Measurements from ENCODE around the gene ZNF423. TPM values are rescaled to one million over a fixed set of nuclear protein-coding genes. Genes with fewer than 3 reads are reported as not detected.
A peak's percentile ranks its signal among the peaks of the same experiment; 100 is the strongest.

The ZNF423 gene
- total and polyA plus RNA-seq, 2 experiments from 2014 or later, result 14.9 to 41.8 TPM

DNA sequence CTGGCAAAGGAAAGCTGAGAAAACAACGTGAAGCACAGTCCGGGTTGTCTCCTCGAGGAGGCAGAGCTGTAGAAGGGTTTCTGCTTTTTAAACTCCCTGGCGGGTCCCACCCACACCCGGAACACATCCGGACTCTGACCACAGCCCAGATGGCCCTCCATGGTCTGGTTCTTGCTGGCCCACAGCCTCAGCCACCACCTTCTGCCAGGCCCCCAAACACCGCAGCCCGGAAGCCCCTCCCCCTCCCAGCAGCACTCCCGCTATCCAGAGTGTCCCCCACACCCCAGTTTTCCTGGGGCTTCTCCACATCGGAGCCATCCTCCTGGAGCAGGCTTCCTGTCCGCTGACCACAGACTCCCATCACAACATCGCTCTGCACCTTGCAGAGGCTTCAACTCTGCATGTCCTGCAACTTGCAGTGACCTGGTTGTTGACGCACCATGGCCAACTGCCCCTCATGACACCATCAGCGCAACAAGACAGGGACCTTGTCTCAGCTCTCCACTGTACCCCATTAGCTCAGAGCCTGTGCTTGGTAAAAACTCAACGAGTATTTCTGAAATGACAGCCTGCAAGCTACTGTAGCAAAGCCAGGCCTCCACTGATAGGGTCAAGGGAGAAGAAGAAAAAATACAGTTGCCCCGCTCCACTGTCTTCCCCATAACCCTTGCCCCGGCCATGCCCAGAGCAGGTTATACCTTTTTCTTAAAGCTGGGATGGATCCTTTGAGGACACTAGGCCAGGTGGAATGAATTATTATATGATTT, 352.5 kb downstream of the ZNF423 start:
- Histone ChIP-seq H4K20me1 (replicated peaks; ENCODE audit: insufficient read depth) (no peaks in the 10 kb centered on the region), H3K4me3 (no peak overlapping the region), H2AFZ (no peak overlapping the region), H3K36me3 (ENCODE audit: insufficient read depth) (no peaks in the 10 kb centered on the region), H3K4me1 (ENCODE audit: insufficient read depth) (no peaks in the 10 kb centered on the region), H3K79me2 (replicated peaks; ENCODE audit: insufficient read depth) (no peaks in the 10 kb centered on the region), H3K27me3 (ENCODE audit: insufficient read depth) (no peaks in the 10 kb centered on the region), H3K27ac (ENCODE audit: low read depth) (no peak overlapping the region), H3K4me2 (no peak overlapping the region), H3K9me2 (ENCODE audit: insufficient read depth) (no peaks in the 10 kb centered on the region), H3F3A (replicated peaks; ENCODE audit: low read depth) (no peaks in the 10 kb centered on the region)
- no peak for TF ChIP-seq EZH2 (IDR thresholded peaks at IDR 0.05; ENCODE audit: low read depth, unreplicated experiment)
- no peak for TF ChIP-seq POLR2AphosphoS5 (IDR thresholded peaks at IDR 0.05; ENCODE audit: low read depth)
- no peak for TF ChIP-seq ZNF331 (CRISPR knock-in tag; IDR thresholded peaks at IDR 0.05; ENCODE audit: low read depth)
- peak overlapping the region; percentile 60; the same call in 1 of the 2 replicates for H3K27ac Mint-ChIP-seq
- H3K9me3 Mint-ChIP-seq, result no peaks in the 10 kb centered on the region
- H3K4me3 Mint-ChIP-seq, result no peak overlapping the region
- no peaks in the 10 kb centered on the region for H3K27me3 Mint-ChIP-seq (ENCODE audit: insufficient read depth, low read depth, poor library complexity)
- DNase-seq (ENCODE audit: low spot score), result no peak
- ATAC-seq, result no peak
- H3K4me1 Mint-ChIP-seq, result peaks cover 8% of the 10 kb centered on the region; the same call in 2 of the 3 replicates
- H3K36me3 Mint-ChIP-seq (ENCODE audit: low read depth), result no peaks in the 10 kb centered on the region

DNA sequence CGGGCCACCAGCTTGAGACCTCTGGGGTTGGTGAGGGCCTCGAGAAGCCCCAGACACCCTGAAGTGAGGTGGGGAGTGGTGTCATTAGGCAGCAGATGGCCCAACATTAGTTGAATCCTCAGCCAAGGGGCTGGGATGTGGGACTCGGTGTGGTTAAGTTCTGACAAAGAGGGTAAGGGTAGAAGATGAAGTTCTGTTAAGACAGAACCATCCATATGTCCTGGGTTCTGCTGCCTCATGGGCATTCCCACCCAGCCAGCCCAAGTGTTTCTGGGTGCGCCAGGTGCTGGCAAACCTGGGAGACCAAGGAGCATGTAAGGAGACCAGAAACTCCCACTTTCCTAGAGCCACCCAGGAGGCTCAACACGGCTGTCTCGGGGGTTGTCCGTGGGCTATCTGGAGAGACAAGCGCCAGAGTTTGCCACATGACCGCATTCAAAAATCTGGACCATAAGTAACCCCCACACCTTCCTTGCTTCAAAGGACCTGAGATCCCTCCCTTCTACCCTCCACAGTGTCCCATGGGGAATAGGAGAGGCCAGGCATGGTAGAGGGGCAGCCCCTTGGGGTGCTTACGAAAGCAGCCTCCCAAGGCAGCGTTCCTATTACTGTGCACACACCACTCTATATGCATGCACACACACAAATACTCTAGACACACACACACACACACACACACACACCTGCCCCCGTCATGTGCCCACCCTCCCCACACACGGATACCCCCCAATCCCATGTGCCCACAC, 353.6 kb downstream of the ZNF423 start:
- Histone ChIP-seq H3K4me3 (no peak overlapping the region), H3K79me2 (replicated peaks; ENCODE audit: insufficient read depth) (no peaks in the 10 kb centered on the region), H3F3A (replicated peaks; ENCODE audit: low read depth) (no peaks in the 10 kb centered on the region), H3K4me1 (ENCODE audit: insufficient read depth) (no peaks in the 10 kb centered on the region), H4K20me1 (replicated peaks; ENCODE audit: insufficient read depth) (no peaks in the 10 kb centered on the region), H3K4me2 (no peak overlapping the region), H3K27ac (ENCODE audit: low read depth) (no peak overlapping the region), H3K27me3 (ENCODE audit: insufficient read depth) (no peaks in the 10 kb centered on the region), H2AFZ (no peak overlapping the region), H3K9me2 (ENCODE audit: insufficient read depth) (no peaks in the 10 kb centered on the region), H3K36me3 (ENCODE audit: insufficient read depth) (no peaks in the 10 kb centered on the region)
- Mint-ChIP-seq H3K36me3 (ENCODE audit: low read depth) (no peaks in the 10 kb centered on the region), H3K4me3 (no peak overlapping the region), H3K27ac (no peak overlapping the region; the same call in 1 of the 2 replicates), H3K9me3 (no peaks in the 10 kb centered on the region), H3K4me1 (peaks cover 8% of the 10 kb centered on the region; the same call in 2 of the 3 replicates), H3K27me3 (ENCODE audit: insufficient read depth, low read depth, poor library complexity) (no peaks in the 10 kb centered on the region)
- DNase-seq (ENCODE audit: low spot score) (no peak), ATAC-seq (no peak)
- TF ChIP-seq POLR2AphosphoS5 (IDR thresholded peaks at IDR 0.05; ENCODE audit: low read depth) (no peak), JUNB (IDR thresholded peaks at IDR 0.05; ENCODE audit: unreplicated experiment) (no peak), ZNF114 (CRISPR knock-in tag; IDR thresholded peaks at IDR 0.05) (no peak), ZNF331 (CRISPR knock-in tag; IDR thresholded peaks at IDR 0.05; ENCODE audit: low read depth) (no peak), CREB1 (CRISPR knock-in tag; IDR thresholded peaks at IDR 0.05; ENCODE audit: low read depth) (no peak), EZH2 (IDR thresholded peaks at IDR 0.05; ENCODE audit: low read depth, unreplicated experiment) (no peak), STAT1 (IDR thresholded peaks at IDR 0.05; ENCODE audit: unreplicated experiment) (no peak), EZH2phosphoT487 (IDR thresholded peaks at IDR 0.05; ENCODE audit: unreplicated experiment) (no peak)
- TF ChIP-seq, protein P1, sequence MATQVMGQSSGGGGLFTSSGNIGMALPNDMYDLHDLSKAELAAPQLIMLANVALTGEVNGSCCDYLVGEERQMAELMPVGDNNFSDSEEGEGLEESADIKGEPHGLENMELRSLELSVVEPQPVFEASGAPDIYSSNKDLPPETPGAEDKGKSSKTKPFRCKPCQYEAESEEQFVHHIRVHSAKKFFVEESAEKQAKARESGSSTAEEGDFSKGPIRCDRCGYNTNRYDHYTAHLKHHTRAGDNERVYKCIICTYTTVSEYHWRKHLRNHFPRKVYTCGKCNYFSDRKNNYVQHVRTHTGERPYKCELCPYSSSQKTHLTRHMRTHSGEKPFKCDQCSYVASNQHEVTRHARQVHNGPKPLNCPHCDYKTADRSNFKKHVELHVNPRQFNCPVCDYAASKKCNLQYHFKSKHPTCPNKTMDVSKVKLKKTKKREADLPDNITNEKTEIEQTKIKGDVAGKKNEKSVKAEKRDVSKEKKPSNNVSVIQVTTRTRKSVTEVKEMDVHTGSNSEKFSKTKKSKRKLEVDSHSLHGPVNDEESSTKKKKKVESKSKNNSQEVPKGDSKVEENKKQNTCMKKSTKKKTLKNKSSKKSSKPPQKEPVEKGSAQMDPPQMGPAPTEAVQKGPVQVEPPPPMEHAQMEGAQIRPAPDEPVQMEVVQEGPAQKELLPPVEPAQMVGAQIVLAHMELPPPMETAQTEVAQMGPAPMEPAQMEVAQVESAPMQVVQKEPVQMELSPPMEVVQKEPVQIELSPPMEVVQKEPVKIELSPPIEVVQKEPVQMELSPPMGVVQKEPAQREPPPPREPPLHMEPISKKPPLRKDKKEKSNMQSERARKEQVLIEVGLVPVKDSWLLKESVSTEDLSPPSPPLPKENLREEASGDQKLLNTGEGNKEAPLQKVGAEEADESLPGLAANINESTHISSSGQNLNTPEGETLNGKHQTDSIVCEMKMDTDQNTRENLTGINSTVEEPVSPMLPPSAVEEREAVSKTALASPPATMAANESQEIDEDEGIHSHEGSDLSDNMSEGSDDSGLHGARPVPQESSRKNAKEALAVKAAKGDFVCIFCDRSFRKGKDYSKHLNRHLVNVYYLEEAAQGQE (IDR thresholded peaks at IDR 0.05; ENCODE audit: unreplicated experiment), result no peak
- TF ChIP-seq, protein P2, sequence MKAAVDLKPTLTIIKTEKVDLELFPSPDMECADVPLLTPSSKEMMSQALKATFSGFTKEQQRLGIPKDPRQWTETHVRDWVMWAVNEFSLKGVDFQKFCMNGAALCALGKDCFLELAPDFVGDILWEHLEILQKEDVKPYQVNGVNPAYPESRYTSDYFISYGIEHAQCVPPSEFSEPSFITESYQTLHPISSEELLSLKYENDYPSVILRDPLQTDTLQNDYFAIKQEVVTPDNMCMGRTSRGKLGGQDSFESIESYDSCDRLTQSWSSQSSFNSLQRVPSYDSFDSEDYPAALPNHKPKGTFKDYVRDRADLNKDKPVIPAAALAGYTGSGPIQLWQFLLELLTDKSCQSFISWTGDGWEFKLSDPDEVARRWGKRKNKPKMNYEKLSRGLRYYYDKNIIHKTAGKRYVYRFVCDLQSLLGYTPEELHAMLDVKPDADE (IDR thresholded peaks at IDR 0.05), result no peak
